NCI-H345 treated with DMSO at 0.1 percent for 48 hours (cell line): Measurements from ENCODE around the gene OR5B21.
A peak's percentile ranks its signal among the peaks of the same experiment; 100 is the strongest.

ENCODE experiments used
- DNase-seq: peaks from one replicate; lab custom pipeline; 2025; ENCODE audit not compliant: unreplicated experiment; lab: John Stamatoyannopoulos, UW

OR5B21 gene

DNA sequence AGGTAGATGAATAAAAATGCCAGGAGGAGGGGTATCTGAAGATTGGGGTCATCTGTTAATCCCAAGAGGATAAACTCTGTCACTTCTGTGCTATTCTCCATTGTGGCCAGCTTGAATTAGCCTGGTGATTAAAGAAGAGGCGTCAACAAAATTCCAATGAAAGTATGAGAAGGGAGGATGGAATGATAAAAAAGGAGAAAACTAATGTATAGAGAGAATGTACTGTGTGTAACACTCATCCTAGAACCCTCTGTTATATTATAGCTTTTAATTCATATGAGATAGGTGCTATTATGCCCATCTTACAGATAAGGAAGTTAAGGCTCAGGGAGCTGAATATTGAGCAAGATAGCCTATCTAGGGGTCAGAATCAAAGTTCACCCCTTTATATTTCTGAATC, at the start of gene OR5B21:
TSS of gene OR5B21 (minus strand) at position 101 of the 400 bp plus-strand sequence. CDS start at position 101, 0 bp downstream.
- no peak for DNase-seq

DNA sequence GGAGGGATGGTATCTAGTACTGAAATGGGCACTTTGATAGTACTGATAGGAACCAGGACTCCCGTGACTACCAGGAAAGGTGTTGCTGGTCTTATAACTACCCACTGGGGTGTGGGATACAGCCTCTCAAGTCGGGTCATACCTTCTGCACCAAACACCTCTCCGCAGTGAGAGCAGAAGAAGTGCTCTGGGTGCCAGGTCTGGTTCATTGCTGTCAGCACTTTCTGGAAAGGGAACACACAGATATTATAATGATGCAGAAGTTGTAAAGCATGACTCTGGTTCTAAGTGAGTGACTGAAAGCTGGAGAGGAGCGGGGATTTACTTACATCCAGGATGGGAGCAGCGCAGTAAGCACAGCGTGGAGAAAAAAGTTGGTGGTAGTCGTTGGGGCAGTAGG, 41.7 kb upstream of the OR5B21 start:
- no peak for DNase-seq

DNA sequence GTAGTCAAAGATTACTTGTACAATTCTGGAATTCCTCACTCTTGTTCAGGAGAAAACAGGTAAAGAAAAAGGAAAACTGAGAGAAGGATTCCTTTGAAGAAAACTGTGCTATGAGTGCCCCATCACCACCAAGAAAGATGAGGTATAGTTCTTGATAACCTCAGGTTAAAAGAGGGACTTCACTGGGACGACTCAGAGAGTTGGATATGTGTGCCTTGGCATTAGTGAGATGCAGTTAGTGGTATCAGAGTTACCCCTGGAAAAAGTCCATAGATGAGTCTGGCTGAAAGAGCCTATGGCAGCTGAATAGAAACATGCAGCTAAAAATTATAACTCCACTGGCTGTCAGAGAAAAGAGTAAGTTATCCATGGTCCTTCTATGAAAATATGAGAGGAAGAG, 38.9 kb upstream of the OR5B21 start:
- DNase-seq: no peak

- no peak for DNase-seq
Measured at GRCh38 chr11:58531865-58532341, 24.0 kb upstream of the OR5B21 start.

- no peak for DNase-seq
Measured at GRCh38 chr11:58530236-58530635, 22.3 kb upstream of the OR5B21 start.

GRCh38 chr11:58527429-58527828, 19.5 kb upstream of the OR5B21 start:
- DNase-seq: no peak

DNA sequence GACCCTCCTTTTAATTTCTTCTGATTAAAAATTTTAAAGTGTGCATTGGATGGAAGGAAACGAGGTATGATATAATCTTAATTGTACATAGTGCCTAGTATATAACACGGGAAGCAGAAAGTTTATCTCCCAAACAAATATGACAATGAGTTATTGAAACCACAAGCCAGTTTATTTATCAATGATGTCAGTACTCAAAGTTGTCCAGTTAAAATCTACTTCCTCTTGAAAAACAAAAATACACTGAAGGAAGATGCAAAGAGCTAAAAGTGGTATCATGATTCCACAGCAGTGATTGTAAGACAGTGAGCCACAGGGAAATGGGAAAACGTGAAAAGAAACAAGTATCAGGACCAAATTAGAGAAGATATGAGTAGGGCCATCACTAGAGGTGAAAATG, 18.8 kb upstream of the OR5B21 start:
- no peak for DNase-seq

- no peak for DNase-seq
Measured at GRCh38 chr11:58525037-58525614, 17.2 kb upstream of the OR5B21 start.

DNA sequence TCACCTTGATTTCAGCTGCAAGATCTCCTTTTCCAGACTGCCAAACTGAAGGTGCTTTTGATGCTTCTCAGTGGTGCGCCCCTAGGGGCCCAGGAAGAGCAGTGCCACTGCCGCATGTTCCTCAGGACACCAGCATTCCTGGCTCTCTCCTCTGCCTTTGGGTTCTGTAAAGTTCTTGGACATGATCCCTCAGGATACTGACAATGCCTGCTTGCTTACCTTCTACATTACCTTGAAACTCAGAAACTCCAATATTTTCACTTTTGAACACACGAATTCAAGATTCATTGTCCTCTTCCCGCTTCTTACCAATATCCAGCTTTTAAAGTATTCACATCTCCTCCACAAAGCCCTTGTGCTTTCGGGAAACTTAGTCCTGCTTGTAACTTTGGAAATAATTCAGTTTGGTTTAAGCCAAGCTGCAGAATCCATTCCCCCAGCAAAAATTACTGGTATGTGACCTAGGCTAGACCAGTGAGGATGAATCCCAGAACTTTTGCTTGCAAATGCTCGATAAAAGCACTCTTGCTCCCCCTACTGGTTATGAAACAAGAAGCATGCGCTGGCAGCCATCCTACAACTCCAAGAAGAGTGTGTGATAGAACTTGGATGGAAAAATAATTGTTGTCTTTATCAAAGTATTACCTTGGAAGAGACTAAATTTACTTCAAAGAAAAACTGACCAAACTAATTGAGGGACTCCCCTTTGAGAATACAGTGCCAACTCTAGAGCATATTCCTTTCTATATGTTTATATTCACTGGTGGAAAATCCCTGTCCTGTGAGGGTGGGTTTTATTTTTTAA, 16.5 kb upstream of the OR5B21 start:
- DNase-seq: peak; percentile 35

GRCh38 chr11:58513747-58514367, 6.0 kb upstream of the OR5B21 start:
- peak; percentile 16 for DNase-seq

DNA sequence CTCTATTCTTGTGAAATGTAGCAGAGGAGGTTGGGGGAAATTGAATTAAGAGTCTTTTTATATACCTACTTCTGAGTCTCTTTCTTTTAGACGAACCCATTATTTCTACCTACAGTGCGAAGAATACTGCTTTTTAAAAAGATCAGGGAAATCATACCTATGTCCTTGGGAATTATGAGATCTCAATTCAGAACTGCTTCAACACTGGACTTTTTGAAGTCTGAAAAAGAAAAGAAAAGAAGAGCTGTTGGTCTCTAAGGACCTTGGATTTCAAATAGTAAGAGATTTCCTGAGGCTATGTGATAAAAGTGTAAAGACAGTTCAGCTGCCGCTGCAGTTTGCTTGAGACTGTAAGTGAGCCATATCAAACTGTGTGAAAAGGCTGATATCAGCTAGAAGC, 3.7 kb upstream of the OR5B21 start:
- no peak for DNase-seq

GRCh38 chr11:58509748-58510147, 1.8 kb upstream of the OR5B21 start:
- DNase-seq: no peak

DNA sequence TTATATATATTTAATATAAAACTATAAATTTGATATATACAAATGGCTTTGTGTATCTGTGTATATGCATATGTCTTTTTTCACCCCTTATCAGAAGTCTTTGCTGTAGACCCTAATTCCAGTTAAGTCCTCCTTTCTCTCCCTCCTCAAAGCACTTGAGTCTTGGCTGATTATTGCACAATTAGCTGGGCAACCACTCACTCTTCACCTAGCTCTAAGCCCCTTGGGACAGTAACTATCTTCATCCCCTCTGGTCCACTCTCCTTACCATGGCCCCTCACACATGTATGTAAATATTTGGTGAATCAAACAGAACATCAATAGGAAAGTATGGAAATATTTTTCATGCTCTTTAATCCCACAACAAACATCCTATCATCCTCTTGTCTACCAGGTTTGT, 909 bp upstream of the OR5B21 start:
- no peak for DNase-seq

GRCh38 chr11:58507355-58507754, 550 bp downstream of the OR5B21 start:
- DNase-seq: no peak

DNA sequence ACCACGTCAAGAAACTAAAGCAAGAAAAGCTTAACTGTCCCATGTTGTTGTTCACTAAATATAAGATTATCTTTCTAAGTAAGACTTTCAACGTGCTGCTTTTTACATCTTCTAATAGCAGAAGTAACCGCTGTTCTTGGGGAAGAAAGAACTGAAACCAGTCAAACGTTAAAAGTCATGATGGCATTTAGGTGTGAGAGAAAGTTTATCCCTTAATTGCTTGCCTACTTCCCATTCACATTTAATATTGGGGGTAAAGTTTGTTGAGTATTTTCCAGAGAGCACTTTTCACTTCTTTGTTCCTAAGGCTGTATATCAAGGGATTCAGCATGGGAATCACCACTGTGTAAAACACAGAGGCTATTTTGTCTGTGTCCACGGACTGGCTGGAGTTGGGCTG, 970 bp downstream of the OR5B21 start:
- DNase-seq: no peak

DNA sequence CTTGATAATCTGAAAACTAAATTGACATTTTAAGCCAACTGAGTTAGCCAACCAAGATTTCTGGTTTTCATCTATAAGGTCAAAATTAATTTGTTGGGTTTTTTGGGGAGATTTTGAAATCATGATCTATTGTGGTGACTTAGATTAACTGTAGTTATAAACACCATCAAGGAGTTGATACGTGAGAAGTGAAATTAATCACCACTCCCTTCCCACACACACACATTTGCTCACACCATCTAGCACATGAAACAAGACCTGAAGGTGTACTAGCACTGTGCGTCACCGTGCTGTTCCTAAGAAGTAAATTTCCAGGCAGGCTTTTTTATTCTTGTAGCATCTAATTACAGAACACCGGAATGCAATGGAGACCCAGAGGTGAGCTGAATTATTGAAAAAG, 2.1 kb downstream of the OR5B21 start:
- DNase-seq: no peak

DNA sequence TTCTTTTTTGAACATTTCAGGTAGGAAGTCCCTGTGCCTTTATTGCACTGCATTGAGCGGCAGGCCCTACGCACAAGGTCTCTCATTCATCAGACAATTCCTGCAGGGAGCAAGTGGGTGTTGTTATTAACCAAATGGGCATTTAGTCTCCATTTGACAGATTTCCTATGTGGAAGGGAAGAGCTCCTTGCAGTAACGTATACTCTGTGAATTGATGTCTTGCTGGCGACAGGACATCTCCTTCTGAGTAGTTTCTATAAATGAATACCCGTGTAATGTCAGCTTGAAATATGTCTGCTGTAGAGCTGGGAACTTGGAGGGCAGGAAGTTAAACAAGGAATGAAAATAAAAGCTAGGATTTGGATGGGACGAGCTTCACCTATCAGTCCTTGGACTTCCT, 3.7 kb downstream of the OR5B21 start:
- DNase-seq: no peak

- DNase-seq: no peak
Measured at GRCh38 chr11:58503361-58503856, 4.5 kb downstream of the OR5B21 start.

GRCh38 chr11:58502004-58502403, 5.9 kb downstream of the OR5B21 start:
- no peak for DNase-seq

DNA sequence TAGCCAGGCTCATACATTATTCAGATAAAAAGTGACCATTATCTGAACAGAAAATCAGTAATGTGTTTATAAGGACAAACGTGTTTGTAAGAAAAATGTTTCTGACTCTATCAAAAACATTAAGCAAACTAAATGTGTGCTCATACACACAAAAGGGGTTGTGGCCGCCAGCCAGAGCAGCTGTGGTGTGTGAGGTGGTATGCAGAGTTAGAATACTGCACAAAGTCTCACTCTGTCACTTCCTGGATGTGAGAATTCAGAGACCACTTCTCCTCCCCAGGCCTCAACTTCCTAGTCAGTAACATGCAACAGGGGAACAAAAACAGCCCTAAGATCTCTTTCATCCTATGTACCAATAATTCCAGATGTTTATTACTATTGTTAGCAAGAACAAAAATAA, 9.4 kb downstream of the OR5B21 start:
- DNase-seq: no peak

- no peak for DNase-seq
Measured at GRCh38 chr11:58497951-58498350, 10.0 kb downstream of the OR5B21 start.

GRCh38 chr11:58495906-58496305, 12.0 kb downstream of the OR5B21 start:
- no peak for DNase-seq
